K562 (cell line): Measurements from ENCODE around the gene RARG. TPM values are rescaled to one million over a fixed set of nuclear protein-coding genes. Genes with fewer than 3 reads are reported as not detected.

Source experiments
- ASH1L ChIP-seq: fragments of 450-650 bp; IDR thresholded peaks from 2 replicates; pipeline ENCODE4 v1.6.1; 2018; ENCODE audit warnings: borderline replicate concordance, mild to moderate bottlenecking, low read depth; ENCODE audit not compliant: partially characterized antibody
- CBFA2T2 ChIP-seq: fragments of 450-650 bp; conservative IDR thresholded peaks from 2 replicates; pipeline ENCODE4 v1.6.1; 2017; ENCODE audit warnings: mild to moderate bottlenecking
- CC2D1A ChIP-seq: fragments of 450-650 bp; IDR thresholded peaks from 2 replicates; pipeline ENCODE4 v1.6.1; 2017; ENCODE audit warnings: mild to moderate bottlenecking
- CCNT2 ChIP-seq: IDR thresholded peaks from 2 replicates; pipeline ENCODE4 v1.6.1; 2011; ENCODE audit warnings: borderline replicate concordance, low read depth, mild to moderate bottlenecking, moderate library complexity, mixed read lengths, low read length; ENCODE audit not compliant: insufficient read length; ENCODE audit errors: extremely low read depth
- DPF2 ChIP-seq: fragments of 450-650 bp; IDR thresholded peaks from 2 replicates; pipeline ENCODE4 v1.6.1; 2016
- ETV5 ChIP-seq: sonication (generic); formaldehyde crosslinking; IDR thresholded peaks from 2 replicates; pipeline ENCODE4 v1.4.0; 2020; ENCODE audit warnings: low read depth, mild to moderate bottlenecking, missing genetic modification reagents
- FOS ChIP-seq: IDR thresholded peaks from 3 replicates; pipeline ENCODE4 v1.6.1; 2011; ENCODE audit not compliant: insufficient read length; ENCODE audit errors: extremely low read depth
- KLF1 ChIP-seq: fragments of 450-650 bp; IDR thresholded peaks from 2 replicates; pipeline ENCODE4 v1.6.1; 2016; ENCODE audit warnings: missing genetic modification characterization, missing compliant biosample characterization
- RAD21 ChIP-seq, 2 experiments: fragments of 250-450 bp in 1 of 2; fragments of 450-650 bp in 1 of 2; sonication (Bioruptor Pico) in 1 of 2; formaldehyde crosslinking in 1 of 2; IDR thresholded peaks in 1 of 2; conservative IDR thresholded peaks in 1 of 2; 2 replicates each; pipeline versions ENCODE4 v1.4.0 to v1.8.0; 2020 to 2022; ENCODE audit warnings: mild to moderate bottlenecking in 2 of 2, moderate library complexity in 1 of 2
- RBBP5 ChIP-seq: fragments of 200-600 bp; sonication (generic); IDR thresholded peaks from 2 replicates; pipeline ENCODE4 v1.6.1; 2012; ENCODE audit warnings: borderline replicate concordance, mild to moderate bottlenecking, low read length, control low read depth, inconsistent platforms; ENCODE audit not compliant: insufficient read depth, poor library complexity, severe bottlenecking
- SMARCC2 ChIP-seq: fragments of 450-650 bp; IDR thresholded peaks from 2 replicates; pipeline ENCODE4 v1.6.1; 2017; ENCODE audit warnings: antibody characterized with exemption, moderate library complexity, mild to moderate bottlenecking, low read depth
- SOX6 ChIP-seq: fragments of 450-650 bp; IDR thresholded peaks from 2 replicates; pipeline ENCODE4 v1.6.1; 2014; ENCODE audit warnings: mild to moderate bottlenecking
- SUPT5H ChIP-seq: fragments of 450-650 bp; IDR thresholded peaks from 2 replicates; pipeline ENCODE4 v1.6.1; 2016
- ZBTB17 ChIP-seq: fragments of 450-650 bp; formaldehyde crosslinking; IDR thresholded peaks from 2 replicates; pipeline ENCODE4 v1.4.0; 2020; ENCODE audit warnings: mild to moderate bottlenecking
- polyA plus RNA-seq, 8 experiments: library from polyadenylated mRNA; depleted of rRNA in 4 of 8; stranded (reverse) in 5 of 8; unstranded in 3 of 8; fragments of >200 nt; fragmentation: Nextera tagmentation in 2 of 8; fragmentation: Illumina TruSeq in 1 of 8; extraction: Ambion mirVana in 2 of 8; extraction: Trizol in 1 of 8; gene quantifications; 2 replicates each; pipeline versions ENCODE4 v1.2.1 to v1.2.3, GENCODE V29; 2011 to 2014; ENCODE audit warnings: inconsistent platforms in 1 of 8, missing spikeins in 1 of 8
- total RNA-seq, 7 experiments: library from RNA; depleted of rRNA in 6 of 7; stranded (reverse); fragments of >200 nt in 6 of 7; fragmentation: Illumina TruSeq in 2 of 7; extraction: Trizol in 2 of 7; gene quantifications; 2 replicates each; pipeline versions ENCODE4 v1.2.1 to v1.2.3, GENCODE V29; 2011 to 2021; ENCODE audit warnings: low replicate concordance in 1 of 7
- TF ChIP-seq, protein P1 (sequence below): sonication (generic); formaldehyde crosslinking; IDR thresholded peaks from 2 replicates; pipeline ENCODE4 v1.8.0; 2023; ENCODE audit warnings: missing genetic modification reagents, mild to moderate bottlenecking, borderline replicate concordance
- TF ChIP-seq, protein P2 (sequence below): fragments of 450-650 bp; formaldehyde crosslinking; IDR thresholded peaks from 2 replicates; pipeline ENCODE4 v1.4.0; 2020; ENCODE audit warnings: mild to moderate bottlenecking, moderate library complexity
- TF ChIP-seq, protein P3 (sequence below), 3 experiments: IDR thresholded peaks in 2 of 3; conservative IDR thresholded peaks in 1 of 3; 2 replicates each; pipeline ENCODE4 v1.5.1; 2011 to 2012; ENCODE audit warnings: low read length in 3 of 3, mild to moderate bottlenecking in 3 of 3, control low read depth in 2 of 3, improper control_type of control experiment in 1 of 3, inconsistent platforms in 1 of 3, low read depth in 1 of 3, mixed read lengths in 1 of 3, moderate library complexity in 1 of 3; ENCODE audit not compliant: insufficient read depth in 2 of 3

Gene RARG
- total and polyA plus RNA-seq, 9 of the 15 experiments (the other 6 are each of a cell fraction or from before 2014, with no cell fraction given), result 0.18 to 7.6 (median 3.8) TPM

DNA sequence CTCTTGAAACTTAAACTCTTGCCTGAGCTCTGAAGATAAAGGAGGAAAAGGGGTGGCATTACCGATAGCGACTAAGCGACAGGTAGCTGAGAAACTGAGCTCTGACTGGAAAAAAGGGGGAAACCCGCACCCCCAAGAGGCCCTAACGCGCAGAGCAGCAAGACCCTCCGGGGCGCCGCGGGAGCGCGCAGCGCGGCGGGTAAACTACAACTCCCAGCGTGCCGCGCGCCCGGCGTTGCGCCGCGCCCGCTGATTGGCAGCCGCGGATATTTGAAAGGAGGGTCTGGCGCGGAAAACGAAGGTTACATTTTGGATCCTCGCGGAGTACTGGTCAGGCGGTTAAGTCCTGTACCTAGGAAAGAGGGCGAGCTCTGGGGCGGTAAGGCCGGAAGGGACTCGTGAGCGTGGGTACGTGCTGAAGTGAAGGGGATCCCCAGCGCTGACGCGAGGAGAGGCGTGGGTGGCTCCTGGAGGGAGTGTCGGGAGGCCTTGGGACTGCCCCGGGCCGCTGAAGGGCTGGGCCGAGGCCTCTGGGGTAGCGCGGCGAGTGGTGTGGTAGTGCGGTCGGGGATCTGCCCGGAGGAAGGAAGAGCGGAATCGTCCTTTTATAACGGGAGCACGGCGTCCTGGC lies 36.1 kb upstream of the RARG start, which contains the start of gene ESPL1 (continued):
- TF ChIP-seq, protein P1, sequence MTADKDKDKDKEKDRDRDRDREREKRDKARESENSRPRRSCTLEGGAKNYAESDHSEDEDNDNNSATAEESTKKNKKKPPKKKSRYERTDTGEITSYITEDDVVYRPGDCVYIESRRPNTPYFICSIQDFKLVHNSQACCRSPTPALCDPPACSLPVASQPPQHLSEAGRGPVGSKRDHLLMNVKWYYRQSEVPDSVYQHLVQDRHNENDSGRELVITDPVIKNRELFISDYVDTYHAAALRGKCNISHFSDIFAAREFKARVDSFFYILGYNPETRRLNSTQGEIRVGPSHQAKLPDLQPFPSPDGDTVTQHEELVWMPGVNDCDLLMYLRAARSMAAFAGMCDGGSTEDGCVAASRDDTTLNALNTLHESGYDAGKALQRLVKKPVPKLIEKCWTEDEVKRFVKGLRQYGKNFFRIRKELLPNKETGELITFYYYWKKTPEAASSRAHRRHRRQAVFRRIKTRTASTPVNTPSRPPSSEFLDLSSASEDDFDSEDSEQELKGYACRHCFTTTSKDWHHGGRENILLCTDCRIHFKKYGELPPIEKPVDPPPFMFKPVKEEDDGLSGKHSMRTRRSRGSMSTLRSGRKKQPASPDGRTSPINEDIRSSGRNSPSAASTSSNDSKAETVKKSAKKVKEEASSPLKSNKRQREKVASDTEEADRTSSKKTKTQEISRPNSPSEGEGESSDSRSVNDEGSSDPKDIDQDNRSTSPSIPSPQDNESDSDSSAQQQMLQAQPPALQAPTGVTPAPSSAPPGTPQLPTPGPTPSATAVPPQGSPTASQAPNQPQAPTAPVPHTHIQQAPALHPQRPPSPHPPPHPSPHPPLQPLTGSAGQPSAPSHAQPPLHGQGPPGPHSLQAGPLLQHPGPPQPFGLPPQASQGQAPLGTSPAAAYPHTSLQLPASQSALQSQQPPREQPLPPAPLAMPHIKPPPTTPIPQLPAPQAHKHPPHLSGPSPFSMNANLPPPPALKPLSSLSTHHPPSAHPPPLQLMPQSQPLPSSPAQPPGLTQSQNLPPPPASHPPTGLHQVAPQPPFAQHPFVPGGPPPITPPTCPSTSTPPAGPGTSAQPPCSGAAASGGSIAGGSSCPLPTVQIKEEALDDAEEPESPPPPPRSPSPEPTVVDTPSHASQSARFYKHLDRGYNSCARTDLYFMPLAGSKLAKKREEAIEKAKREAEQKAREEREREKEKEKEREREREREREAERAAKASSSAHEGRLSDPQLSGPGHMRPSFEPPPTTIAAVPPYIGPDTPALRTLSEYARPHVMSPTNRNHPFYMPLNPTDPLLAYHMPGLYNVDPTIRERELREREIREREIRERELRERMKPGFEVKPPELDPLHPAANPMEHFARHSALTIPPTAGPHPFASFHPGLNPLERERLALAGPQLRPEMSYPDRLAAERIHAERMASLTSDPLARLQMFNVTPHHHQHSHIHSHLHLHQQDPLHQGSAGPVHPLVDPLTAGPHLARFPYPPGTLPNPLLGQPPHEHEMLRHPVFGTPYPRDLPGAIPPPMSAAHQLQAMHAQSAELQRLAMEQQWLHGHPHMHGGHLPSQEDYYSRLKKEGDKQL, result no peak
- TF ChIP-seq, protein P2, sequence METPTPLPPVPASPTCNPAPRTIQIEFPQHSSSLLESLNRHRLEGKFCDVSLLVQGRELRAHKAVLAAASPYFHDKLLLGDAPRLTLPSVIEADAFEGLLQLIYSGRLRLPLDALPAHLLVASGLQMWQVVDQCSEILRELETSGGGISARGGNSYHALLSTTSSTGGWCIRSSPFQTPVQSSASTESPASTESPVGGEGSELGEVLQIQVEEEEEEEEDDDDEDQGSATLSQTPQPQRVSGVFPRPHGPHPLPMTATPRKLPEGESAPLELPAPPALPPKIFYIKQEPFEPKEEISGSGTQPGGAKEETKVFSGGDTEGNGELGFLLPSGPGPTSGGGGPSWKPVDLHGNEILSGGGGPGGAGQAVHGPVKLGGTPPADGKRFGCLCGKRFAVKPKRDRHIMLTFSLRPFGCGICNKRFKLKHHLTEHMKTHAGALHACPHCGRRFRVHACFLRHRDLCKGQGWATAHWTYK (CRISPR knock-in tag), result 0 out of 2 replicates have a peak, but pooled peaks have one; percentile 44
- TF ChIP-seq ZBTB17 (CRISPR knock-in tag) (0 out of 2 replicates have a peak, but pooled peaks have one; percentile 45), SMARCC2 (no peak; the same call in 1 of the 2 replicates), KLF1 (tag) (no peak), CCNT2 (peak; percentile 65), RAD21 (CRISPR knock-in tag; conservative IDR thresholded peaks at IDR 0.05 in 1 of 2, IDR thresholded peaks at IDR 0.05 in 1 of 2) (peak; percentile 51 to 65), ETV5 (no peak), SOX6 (peak; percentile 58; the same call in 1 of the 2 replicates), ASH1L (peak; percentile 40), CBFA2T2 (peak; percentile 47), FOS (peak; percentile 58), CC2D1A (0 out of 2 replicates have a peak, but pooled peaks have one; percentile 57), RBBP5 (no peak), SUPT5H (peak; percentile 67), DPF2 (peak; percentile 66; the same call in 1 of the 2 replicates)
- TF ChIP-seq, protein P3, sequence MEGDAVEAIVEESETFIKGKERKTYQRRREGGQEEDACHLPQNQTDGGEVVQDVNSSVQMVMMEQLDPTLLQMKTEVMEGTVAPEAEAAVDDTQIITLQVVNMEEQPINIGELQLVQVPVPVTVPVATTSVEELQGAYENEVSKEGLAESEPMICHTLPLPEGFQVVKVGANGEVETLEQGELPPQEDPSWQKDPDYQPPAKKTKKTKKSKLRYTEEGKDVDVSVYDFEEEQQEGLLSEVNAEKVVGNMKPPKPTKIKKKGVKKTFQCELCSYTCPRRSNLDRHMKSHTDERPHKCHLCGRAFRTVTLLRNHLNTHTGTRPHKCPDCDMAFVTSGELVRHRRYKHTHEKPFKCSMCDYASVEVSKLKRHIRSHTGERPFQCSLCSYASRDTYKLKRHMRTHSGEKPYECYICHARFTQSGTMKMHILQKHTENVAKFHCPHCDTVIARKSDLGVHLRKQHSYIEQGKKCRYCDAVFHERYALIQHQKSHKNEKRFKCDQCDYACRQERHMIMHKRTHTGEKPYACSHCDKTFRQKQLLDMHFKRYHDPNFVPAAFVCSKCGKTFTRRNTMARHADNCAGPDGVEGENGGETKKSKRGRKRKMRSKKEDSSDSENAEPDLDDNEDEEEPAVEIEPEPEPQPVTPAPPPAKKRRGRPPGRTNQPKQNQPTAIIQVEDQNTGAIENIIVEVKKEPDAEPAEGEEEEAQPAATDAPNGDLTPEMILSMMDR (IDR thresholded peaks at IDR 0.05 in 2 of 3, conservative IDR thresholded peaks at IDR 0.05 in 1 of 3; ENCODE audit: insufficient read depth in 2 of 3, low read depth in 1 of 3, low read length in 3 of 3), result peak; percentile 65 to 69 (median 65)
